DOHH2 (cell line): ENCODE data around the gene HIPK2.

ENCODE experiments used
- EZH2phosphoT487 ChIP-seq: fragments of 200-600 bp; sonication (generic); IDR thresholded peaks from 2 replicates; pipeline ENCODE4 v1.6.1; 2017; ENCODE audit warnings: borderline replicate concordance, mild to moderate bottlenecking, antibody characterized with exemption, low read length, moderate library complexity, mixed read lengths
- TF ChIP-seq, protein P1 (sequence below): fragments of 200-600 bp; sonication (generic); IDR thresholded peaks from one replicate; pipeline ENCODE4 v1.5.1; 2014; ENCODE audit warnings: antibody characterized with exemption, mild to moderate bottlenecking, low read depth, low read length; ENCODE audit not compliant: poor library complexity, severe bottlenecking

DNA sequence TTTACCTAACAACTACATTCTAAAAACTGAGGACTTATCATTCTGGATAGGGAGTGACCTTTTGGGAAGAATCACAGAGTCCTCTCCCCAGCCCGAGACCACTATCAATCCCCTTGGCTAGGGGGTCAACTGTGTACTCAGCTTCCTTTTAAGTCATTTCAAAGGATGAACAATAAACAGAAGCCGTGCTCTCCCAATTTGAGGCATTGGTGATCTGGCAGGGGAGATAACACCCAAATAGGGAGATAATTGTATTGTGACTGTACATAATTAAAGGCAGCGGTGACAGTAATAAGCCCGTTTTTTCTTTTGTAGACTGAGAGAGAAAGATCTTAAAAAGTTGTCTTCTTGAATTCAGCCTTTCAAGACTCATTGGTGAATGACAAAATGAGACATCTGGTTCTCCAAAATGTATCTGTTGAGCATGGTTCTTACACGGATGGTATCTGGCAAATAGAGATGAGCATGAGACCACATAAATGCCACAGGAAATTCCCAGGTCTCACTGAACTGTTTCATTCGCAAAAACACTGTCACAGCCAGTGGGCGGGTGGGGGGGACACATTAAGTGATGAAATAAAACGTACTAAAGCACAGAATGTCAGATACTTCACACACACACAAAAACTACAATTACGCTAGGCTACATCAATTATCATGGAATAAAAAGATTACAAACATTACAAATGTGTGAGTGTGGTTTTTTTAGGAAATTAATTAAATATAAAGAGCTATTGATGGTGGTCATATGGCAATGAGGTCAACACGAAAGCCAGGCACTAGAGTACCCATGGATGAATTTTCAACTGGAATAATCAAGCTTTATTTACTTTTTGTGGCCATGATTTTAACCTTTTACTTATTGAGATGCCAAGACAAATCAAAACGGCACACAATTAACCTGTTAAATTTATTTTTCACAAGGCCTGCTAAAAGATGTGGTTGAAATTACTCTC, 108.4 kb downstream of the HIPK2 start:
- TF ChIP-seq, protein P1, sequence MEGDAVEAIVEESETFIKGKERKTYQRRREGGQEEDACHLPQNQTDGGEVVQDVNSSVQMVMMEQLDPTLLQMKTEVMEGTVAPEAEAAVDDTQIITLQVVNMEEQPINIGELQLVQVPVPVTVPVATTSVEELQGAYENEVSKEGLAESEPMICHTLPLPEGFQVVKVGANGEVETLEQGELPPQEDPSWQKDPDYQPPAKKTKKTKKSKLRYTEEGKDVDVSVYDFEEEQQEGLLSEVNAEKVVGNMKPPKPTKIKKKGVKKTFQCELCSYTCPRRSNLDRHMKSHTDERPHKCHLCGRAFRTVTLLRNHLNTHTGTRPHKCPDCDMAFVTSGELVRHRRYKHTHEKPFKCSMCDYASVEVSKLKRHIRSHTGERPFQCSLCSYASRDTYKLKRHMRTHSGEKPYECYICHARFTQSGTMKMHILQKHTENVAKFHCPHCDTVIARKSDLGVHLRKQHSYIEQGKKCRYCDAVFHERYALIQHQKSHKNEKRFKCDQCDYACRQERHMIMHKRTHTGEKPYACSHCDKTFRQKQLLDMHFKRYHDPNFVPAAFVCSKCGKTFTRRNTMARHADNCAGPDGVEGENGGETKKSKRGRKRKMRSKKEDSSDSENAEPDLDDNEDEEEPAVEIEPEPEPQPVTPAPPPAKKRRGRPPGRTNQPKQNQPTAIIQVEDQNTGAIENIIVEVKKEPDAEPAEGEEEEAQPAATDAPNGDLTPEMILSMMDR: no peak
- TF ChIP-seq EZH2phosphoT487: no peak
